22Rv1 (cell line): ENCODE results near the gene POLN.

ENCODE experiments used
- CTCF ChIP-seq: fragments of 450-650 bp; IDR thresholded peaks from 2 replicates; pipeline ENCODE4 v1.5.1; 2017; ENCODE audit warnings: mild to moderate bottlenecking
- ZFX ChIP-seq: fragments of 450-650 bp; IDR thresholded peaks from 2 replicates; pipeline ENCODE4 v1.6.1; 2017; ENCODE audit warnings: antibody characterized with exemption, borderline replicate concordance

- TF ChIP-seq CTCF (no peak), ZFX (no peak)
Measured at GRCh38 chr4:2136726-2137125, 105.2 kb downstream of the POLN start.
